ENCODE data around the gene AXIN2.

The AXIN2 gene

DNA sequence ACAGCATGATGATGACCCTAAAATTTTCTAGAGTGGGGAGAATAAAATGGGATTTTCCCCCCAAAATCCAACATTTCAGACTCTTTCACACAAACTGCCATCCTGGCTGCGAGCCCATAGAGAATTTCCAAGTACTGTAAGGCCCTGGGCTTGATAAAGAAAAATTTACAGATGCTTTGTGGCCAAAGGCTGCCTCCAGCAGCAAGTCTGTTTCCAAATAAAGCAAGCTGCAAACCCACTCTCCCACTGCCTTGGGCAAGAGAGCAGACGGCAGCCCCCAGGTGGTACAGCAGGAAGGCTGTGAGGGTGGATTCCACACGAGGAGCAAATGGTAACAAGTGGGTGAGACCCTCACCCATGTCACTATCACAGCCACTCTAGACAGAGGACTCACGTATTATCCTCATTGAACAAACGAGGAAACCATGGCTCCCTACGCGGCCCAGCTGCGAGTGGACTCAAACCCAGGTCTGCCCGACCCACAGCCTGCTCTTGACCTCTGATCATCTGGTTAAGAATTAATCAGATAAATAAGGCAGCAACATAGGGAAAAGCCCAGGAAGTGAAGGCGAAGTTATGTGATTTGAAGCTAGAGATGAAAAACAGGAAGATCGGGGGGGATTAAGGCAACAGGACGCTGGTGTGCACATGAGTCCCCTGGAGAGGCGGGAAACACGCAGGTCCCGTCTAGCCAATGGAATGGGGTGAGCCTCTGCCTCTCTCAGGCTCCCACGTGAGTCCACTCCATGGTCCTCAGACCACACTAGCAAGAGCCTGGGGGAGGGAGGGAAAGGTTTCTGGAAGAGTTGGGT lies 37.4 kb downstream of the AXIN2 start:
- DNase-seq (ENCODE audit: low read depth), result no peak
- TF ChIP-seq, protein P1, sequence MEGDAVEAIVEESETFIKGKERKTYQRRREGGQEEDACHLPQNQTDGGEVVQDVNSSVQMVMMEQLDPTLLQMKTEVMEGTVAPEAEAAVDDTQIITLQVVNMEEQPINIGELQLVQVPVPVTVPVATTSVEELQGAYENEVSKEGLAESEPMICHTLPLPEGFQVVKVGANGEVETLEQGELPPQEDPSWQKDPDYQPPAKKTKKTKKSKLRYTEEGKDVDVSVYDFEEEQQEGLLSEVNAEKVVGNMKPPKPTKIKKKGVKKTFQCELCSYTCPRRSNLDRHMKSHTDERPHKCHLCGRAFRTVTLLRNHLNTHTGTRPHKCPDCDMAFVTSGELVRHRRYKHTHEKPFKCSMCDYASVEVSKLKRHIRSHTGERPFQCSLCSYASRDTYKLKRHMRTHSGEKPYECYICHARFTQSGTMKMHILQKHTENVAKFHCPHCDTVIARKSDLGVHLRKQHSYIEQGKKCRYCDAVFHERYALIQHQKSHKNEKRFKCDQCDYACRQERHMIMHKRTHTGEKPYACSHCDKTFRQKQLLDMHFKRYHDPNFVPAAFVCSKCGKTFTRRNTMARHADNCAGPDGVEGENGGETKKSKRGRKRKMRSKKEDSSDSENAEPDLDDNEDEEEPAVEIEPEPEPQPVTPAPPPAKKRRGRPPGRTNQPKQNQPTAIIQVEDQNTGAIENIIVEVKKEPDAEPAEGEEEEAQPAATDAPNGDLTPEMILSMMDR (conservative IDR thresholded peaks at IDR 0.05; ENCODE audit: low read depth, low read length), result no peak
- no peak overlapping the region for H3K4me3 ChIP-seq (ENCODE audit: low read length)

DNA sequence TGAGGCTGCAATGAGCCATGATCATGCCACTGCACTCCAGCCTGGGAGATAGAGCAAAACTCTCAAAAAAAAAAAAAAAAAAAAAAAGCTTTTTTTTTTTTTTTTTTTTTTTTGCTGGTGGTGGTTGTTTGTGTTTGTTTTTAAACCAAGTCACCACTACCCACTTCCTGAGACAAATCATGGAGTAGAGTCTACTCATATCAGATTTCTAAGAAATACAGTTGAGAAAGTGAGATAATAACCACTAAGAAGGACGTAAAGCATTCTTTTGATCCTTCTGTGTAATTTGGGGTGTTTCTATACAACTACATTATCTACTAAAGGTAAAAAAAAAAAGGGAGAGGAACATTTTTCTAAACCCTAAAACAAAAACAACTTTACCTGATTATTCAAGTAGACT lies 38.0 kb downstream of the AXIN2 start:
- H3K4me3 ChIP-seq (ENCODE audit: low read length), result no peak overlapping the region
- DNase-seq (ENCODE audit: low read depth), result no peak
- TF ChIP-seq, protein P1 (conservative IDR thresholded peaks at IDR 0.05; ENCODE audit: low read depth, low read length), result no peak

DNA sequence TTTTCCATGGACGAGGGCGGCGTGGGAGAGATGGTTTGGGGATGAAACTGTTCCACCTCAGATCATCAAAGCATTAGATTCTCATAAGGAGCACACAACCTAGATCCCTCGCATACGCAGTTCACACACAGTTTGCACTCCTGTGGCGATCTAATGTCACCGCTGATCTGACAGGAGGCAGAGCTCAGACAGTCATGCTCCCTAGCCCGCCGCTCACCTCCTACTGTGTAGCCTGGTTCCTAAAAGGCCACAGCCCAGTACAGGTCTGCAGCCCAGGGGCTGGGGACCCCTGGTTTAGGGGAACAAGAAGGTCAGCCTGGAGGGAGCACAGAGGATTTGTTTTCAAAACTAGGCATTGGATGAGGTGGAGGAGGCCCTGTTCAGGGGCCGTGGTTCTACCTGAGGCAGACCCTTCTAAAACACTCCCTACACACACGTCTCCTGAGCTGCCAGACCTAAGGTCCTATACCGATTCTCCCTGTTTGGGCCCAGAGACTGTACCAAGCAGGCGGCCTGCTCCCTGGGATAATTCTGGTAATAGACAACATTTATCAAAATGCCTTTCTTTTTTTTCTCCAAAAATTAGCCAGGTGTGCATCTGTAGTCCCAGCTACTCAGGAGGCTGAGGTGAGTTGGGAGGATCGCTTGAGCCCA lies 38.6 kb downstream of the AXIN2 start:
- no peak for DNase-seq (ENCODE audit: low read depth)
- no peak overlapping the region for H3K4me3 ChIP-seq (ENCODE audit: low read length)
- TF ChIP-seq, protein P1 (conservative IDR thresholded peaks at IDR 0.05; ENCODE audit: low read depth, low read length), result no peak

DNA sequence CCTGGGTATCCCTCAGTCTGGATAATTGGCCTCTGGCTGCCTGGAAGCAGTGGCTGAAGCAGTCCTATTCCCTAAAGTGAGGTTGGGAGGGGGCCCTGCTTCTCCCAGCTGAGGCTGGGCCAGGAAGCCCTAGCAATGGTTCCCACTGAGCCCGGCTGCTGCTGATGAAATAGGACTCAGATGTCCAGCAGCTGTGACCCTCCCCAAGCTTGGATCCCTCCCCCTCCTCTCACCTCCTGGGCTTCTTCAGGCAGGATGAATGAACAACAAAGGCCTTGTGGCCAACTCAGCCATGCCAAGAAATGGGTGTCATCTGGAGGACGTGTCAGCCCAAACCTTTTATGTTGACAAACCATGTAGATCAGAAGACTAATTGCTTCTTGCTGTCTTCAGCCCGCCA lies 42.0 kb downstream of the AXIN2 start:
- TF ChIP-seq, protein P1 (conservative IDR thresholded peaks at IDR 0.05; ENCODE audit: low read depth, low read length), result no peak
- no peak overlapping the region for H3K4me3 ChIP-seq (ENCODE audit: low read length)
- DNase-seq (ENCODE audit: low read depth), result no peak

DNA sequence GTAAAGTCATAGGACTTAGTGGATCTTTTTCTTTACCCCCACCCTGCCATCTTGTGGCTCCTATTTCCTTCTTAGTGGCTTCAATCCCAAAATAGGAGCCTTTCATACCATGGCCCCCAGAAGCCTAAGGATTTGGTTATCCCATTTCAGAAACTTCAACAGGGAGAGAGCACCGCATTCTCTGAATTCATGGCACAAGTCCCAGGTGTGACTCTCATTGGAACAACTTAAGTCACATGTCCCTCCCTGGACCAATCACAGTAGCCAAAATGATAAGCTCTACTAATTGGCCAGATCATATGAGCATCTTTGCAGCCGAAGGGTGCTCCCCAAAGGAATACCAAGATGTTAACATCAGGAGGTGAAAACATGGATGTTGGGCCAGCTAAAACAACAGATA lies 43.2 kb downstream of the AXIN2 start:
- no peak overlapping the region for H3K4me3 ChIP-seq (ENCODE audit: low read length)
- TF ChIP-seq, protein P1 (conservative IDR thresholded peaks at IDR 0.05; ENCODE audit: low read depth, low read length), result no peak
- no peak for DNase-seq (ENCODE audit: low read depth)

DNA sequence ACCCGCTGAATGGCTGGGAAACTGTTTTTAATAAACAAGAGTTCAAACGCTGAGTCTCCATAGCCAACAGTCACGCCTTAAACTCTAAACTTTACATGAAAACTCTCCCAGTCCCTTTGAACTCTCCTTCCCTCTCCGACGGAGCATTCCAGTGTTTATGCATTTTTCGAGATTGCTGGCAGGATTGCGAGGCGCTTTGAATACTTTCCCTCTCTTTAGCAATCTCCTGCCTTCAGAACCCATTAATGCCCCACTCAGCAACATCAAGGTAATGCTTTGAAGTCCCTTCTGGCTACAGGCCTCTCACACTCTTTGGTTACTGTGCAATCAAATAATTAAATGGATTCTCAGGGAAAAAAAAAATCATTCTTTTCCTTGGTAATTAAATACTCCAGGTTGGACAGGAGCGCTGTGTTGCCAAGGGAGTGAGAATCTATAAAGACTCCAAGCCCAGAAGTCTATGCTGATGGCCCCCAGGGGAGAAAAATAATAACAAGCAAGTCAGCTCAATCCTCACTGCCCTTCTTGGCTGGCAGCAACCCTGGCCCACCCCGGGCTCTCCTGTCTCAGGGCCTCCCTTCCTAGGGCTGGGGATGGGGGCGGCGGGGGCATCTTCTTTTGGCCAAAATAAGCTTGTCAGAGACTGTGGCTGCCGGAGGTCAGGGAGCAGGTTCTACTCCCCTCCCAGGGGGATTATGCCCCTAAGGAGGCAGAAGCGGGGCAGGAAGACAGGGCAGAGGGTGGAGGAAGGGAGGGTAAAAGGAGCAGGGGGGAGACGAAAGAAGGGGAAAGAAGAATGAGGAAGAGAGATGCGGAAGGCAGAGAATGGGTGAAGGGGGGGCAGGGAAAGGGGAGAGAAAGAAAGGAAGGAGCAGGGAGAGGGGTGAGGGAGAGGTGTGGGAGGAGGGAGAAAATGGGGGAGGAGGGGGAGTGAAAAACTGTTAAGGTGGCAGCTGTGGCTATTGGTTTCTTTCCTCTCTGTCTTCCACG lies 45.2 kb downstream of the AXIN2 start:
- H3K4me3 ChIP-seq (ENCODE audit: low read length), result no peak overlapping the region
- TF ChIP-seq, protein P1 (conservative IDR thresholded peaks at IDR 0.05; ENCODE audit: low read depth, low read length), result no peak
- DNase-seq (ENCODE audit: low read depth), result no peak
